ENCODE data around the gene CTSE. TPM values are rescaled to one million over a fixed set of nuclear protein-coding genes. Genes with fewer than 3 reads are reported as not detected.
A peak's percentile ranks its signal among the peaks of the same experiment; 100 is the strongest.

CTSE gene
- total and polyA plus RNA-seq, 2 of the 13 experiments (the other 11 are each of a cell fraction or from before 2014, with no cell fraction given), result 0.50 to 0.69 TPM

- Histone ChIP-seq H3K79me2 (ENCODE audit: insufficient read depth, low read length) (no peaks in the 10 kb centered on the region), H3K4me2 (ENCODE audit: low read depth, low read length) (peak overlapping the region; percentile 81), H2AFZ (ENCODE audit: low read length) (no peak overlapping the region), H3K36me3 (replicated peaks in 1 of 2; ENCODE audit: control insufficient read depth in 1 of 2, insufficient read depth in 2 of 2, low read length in 2 of 2) (no peaks in the 10 kb centered on the region), H3K9me3 (ENCODE audit: low read length) (no peaks in the 10 kb centered on the region), H3K4me3 (replicated peaks in 1 of 3; ENCODE audit: insufficient read depth in 1 of 3, low read depth in 2 of 3, low read length in 3 of 3) (peak overlapping the region in 1 of 3 experiments; percentile 38; a peak in 2 of 6 replicates), H3K4me1 (ENCODE audit: insufficient read depth, low read length) (peaks cover 17% of the 10 kb centered on the region), H3K27ac (ENCODE audit: extremely low read length, insufficient read depth, low read length) (no peak overlapping the region), H3K27me3 (ENCODE audit: control insufficient read depth in 1 of 2, insufficient read depth in 2 of 2, low read length in 2 of 2) (peaks cover 0 to 12% of the 10 kb centered on the region in 2 experiments; a peak in 3 of 5 replicates), H3K9ac (ENCODE audit: insufficient read depth, low read depth, low read length) (no peak overlapping the region), H4K20me1 (ENCODE audit: insufficient read depth, low read length) (no peaks in the 10 kb centered on the region)
- DNase-seq (ENCODE audit: low spot score), result peak; percentile 80
- 17% methylated on average over 10 of the region's 14 CpGs for WGBS (ENCODE audit: low lambda C conversion rate)
- ATAC-seq, result peak; percentile 95
- no TSS peak for BruUV-seq (replicated peaks)
- POLR2A ChIA-PET, result interaction anchor here (0.8 kb wide), 1 partner anchor 64 kb away, joined by 3 read pairs; no protein-coding TSS in a partner anchor
- intact Hi-C loops (cut with micrococcal nuclease; ENCODE audit: unreplicated experiment), result loop anchor here (1.0 kb wide), 1 partner anchor 46 kb away; no protein-coding TSS in a partner anchor
- in situ Hi-C loops (cut with HindIII; ENCODE audit: extremely low pct_ligation_motif_present, low pct_unique_long_range_greater_than_20kb), result loop anchor here (5.0 kb wide), 1 partner anchor 123 kb away; no protein-coding TSS in a partner anchor
- FAIRE-seq, result no peak
- CTCF ChIA-PET (ENCODE audit: low intra/inter-chr PET ratio, low total read pairs), result interaction anchor here (2.2 kb wide), 1 partner anchor 122 kb away, joined by 19 read pairs; no protein-coding TSS in a partner anchor
- TF ChIP-seq ELF1 (CRISPR knock-in tag; IDR thresholded peaks at IDR 0.05), result peak; percentile 58; the same call in 1 of the 2 replicates
- TF ChIP-seq ZNF572 (CRISPR knock-in tag; IDR thresholded peaks at IDR 0.05), result peak; percentile 70; the same call in 1 of the 2 replicates
- TF ChIP-seq RCOR2 (CRISPR knock-in tag; IDR thresholded peaks at IDR 0.05), result peak; percentile 18; the same call in 1 of the 2 replicates
- peak; percentile 30; the same call in 1 of the 2 replicates for TF ChIP-seq KDM5B (CRISPR knock-in tag; IDR thresholded peaks at IDR 0.05; ENCODE audit: borderline replicate concordance)
- TF ChIP-seq IKZF5 (CRISPR knock-in tag; IDR thresholded peaks at IDR 0.05), result 0 out of 2 replicates have a peak, but pooled peaks have one; percentile 40
- 0 out of 2 replicates have a peak, but pooled peaks have one; percentile 42 for TF ChIP-seq ZNF704 (CRISPR knock-in tag; IDR thresholded peaks at IDR 0.05; ENCODE audit: borderline replicate concordance)
- TF ChIP-seq AHDC1 (CRISPR knock-in tag; IDR thresholded peaks at IDR 0.05; ENCODE audit: borderline replicate concordance), result 0 out of 2 replicates have a peak, but pooled peaks have one; percentile 43
- peak; percentile 65 for TF ChIP-seq ZNF781 (CRISPR knock-in tag; IDR thresholded peaks at IDR 0.05; ENCODE audit: borderline replicate concordance, not compliant biosample characterization)
- TF ChIP-seq HOXA5 (CRISPR knock-in tag; IDR thresholded peaks at IDR 0.05), result 0 out of 2 replicates have a peak, but pooled peaks have one; percentile 23
- no peak for TF ChIP-seq ATAD3A (CRISPR knock-in tag; IDR thresholded peaks at IDR 0.05)
- peak; percentile 58 for TF ChIP-seq GABPB1 (CRISPR knock-in tag; IDR thresholded peaks at IDR 0.05)
- TF ChIP-seq ARNT2 (CRISPR knock-in tag; IDR thresholded peaks at IDR 0.05; ENCODE audit: low read depth), result peak; percentile 47; the same call in 1 of the 2 replicates
- no peak for TF ChIP-seq GABPA (IDR thresholded peaks at IDR 0.05; ENCODE audit: low read depth, low read length)
- no peak for TF ChIP-seq GABPA (CRISPR knock-in tag; IDR thresholded peaks at IDR 0.05; ENCODE audit: low read depth)
- no peak for TF ChIP-seq ZNF839 (CRISPR knock-in tag; IDR thresholded peaks at IDR 0.05; ENCODE audit: borderline replicate concordance)
Measured at GRCh38 chr1:205983925-205984725, 39.6 kb downstream of the CTSE start.

Data from HepG2 (cell line).